Left renal pelvis (tissue), 4 donors: ENCODE data around the gene GTF2H1. TPM values are rescaled to one million over a fixed set of nuclear protein-coding genes. Genes with fewer than 3 reads are reported as not detected.
"Not testable (repeated sequence)": the region's sequence is repeated elsewhere in the genome, so short reads cannot be mapped to it uniquely, and the experiment has no call there.

Experiments
- DNase-seq, 4 donors: peaks; one replicate each; pipeline ENCODE4 v3.0.0-alpha.2; 2013; ENCODE audit warnings: low read depth in 4 of 4, low spot score in 3 of 4
- polyA plus RNA-seq, 4 donors: library from polyadenylated mRNA; unstranded; fragments of 120-200 nt; gene quantifications; one replicate each; pipeline ENCODE4 v1.2.1, GENCODE V29; 2013; ENCODE audit not compliant: insufficient read length in 4 of 4

The GTF2H1 gene
- polyA plus RNA-seq, 4 donors = 46.9 to 61.2 (median 53.1) TPM

DNA sequence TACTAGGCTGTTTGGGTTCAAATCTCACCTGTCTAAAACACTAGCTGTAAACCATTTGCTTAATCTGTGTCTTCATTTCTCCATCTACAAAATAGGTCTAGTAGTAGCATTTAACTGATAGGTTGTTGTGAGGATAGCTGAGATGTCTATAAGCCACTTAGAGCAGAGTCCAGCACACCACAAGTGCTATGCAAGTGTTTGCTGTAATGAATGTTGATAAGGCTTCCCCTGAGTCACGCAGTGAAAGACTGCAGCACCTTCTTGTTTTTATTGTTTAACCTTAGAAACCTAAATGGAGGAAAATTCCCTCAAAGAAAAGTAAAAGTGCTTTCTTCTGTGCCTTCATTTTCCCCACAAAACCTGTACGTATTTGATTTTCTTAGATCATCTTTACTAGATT lies 48.9 kb downstream of the GTF2H1 start:
- DNase-seq = no peak

DNA sequence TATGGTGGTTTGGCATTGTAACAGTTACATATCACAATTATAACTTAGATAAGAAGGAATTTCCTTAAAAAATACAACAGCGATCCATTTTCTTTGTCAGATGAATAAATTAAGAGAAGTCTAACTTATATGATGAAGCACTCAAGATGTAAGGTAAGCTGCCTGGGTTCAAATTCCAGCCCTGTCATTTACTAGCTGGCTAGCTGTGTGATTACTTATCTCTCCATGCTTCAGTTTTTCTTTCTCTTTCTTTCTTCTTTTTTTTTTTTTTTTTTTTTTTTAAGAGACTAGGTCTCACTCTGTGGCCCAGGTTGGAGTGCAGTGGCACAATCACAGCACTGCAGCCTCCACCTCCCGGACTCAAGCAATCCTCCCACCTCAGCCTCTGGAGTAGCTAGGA lies 49.8 kb downstream of the GTF2H1 start:
- DNase-seq = no peak

GRCh38 chr11:18374956-18375355 lies 52.6 kb downstream of the GTF2H1 start:
- DNase-seq = no peak

DNA sequence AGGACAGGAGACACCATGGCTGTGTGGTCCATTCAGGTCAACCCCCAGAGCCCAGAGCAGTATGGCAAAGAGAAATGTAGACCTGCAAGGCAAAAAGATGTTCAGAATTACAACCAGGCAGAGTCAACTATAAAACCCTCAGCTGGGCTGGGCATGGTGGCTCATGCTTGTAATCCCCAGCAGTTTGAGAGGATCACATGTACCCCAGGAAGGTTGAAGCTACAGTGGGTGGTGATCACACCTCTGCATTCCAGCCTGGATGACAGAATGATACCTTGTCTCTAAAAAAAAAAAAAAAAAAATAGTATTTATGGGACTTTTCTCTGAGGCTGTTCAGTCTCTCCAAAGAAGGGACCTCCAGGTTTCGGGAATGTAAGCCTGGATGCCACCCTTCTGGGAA lies 53.6 kb downstream of the GTF2H1 start:
- no peak for DNase-seq

- no peak for DNase-seq
Observed at GRCh38 chr11:18379201-18379600, 56.8 kb downstream of the GTF2H1 start.

DNA sequence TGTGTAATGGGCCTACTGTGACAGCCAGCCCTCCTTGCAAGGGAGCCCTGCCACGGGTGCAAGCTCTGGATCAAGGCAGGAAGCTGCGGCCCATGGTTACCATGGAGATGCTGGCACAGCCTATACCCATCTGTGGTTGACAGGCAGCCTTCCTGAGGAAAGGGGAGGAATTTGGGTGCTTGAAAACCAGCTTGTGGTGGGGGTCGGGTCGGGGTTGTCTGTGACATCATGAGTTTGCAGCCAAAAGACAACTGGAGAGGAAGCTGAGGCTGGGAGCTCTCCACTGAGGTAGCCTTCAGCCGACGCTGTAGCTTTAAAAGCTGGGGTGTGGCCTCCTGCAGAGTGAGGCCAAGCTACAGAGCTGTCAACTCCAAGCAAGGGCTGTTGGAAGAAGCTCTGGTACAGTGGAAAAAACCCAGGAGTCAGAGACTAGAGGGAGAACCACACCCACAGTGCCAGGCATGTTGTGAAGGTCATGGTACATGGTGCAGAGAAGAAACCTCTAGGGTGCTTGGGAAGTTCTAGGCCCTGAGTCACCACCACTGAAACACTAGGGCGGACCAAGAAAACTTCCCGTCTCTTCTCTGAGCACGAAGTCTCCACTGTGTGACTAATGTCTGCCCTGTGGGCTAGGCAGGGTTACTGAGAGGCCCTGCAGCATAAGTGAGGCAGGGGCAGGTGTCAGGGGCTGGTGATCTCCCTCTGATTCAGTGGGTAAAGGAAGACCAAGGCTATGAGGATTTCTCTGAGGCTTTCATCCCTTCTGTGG lies 61.2 kb downstream of the GTF2H1 start:
- DNase-seq = no peak

DNA sequence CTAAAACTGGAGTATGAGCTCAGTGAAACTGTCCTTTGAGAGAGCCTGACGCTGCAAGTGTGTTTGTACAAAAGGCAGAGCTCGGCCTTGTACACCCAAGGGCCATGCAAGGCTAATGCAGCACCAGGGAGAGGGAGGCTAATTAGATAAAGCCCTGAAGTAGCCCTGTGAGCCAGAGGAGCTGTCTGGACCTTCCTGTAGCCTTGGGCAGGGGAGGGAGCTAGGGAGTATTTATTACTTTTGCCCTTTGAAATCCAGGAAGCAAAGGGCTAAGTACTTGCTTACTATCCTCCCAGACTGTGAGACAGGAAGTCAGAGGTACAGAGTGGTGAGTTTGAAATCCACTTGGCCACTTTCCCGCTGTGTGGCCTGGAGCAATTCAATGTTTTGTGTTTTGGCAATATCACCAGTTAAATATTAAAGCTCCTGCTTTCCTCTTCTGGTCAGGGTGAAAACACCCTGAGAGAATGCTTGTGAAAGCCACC lies 61.8 kb downstream of the GTF2H1 start:
- DNase-seq = peak in 1 of 4 donors; percentile 29

GRCh38 chr11:18390088-18390487 lies 67.7 kb downstream of the GTF2H1 start:
- DNase-seq = no peak

DNA sequence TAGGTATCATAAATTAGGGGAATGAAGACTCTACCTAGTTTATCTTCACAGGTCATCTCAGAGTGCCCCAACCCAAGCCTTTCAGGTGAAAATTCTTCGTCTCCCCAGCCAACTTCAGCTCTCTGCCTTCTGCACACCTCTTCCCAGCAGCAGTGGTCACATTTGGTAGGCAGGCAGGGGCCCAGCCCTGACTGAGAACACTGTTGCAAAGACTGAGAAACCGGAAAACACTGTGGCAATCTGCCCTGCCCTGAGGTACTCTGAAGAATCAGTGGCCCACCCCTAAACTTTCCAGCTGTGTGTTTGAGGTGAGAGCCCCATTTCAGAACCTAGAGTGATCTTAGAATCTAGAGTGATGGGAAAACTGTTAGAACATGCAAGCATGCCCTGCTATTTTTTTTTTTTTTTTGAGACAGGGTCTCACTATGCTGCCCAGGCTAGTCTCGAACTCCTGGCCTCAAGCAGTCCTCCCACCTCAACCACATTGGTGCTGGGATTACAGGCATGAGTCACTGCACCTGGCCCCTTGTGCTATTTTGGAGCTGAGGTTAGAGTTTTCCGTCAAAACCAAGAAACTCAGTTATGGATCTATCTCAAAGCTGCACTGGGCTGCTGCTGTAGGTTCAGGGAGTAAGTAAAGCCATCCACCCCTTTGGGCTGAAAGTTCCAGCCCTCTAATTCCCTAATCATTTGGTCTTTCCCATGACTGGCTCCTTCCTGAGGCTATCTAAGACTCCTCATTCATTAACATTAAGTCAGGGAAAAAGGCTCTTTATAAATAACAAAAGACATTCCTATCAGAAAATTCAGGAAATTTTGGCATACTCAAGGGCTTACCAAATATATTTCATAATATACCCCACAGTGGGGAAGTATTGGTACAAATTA lies 70.3 kb downstream of the GTF2H1 start:
- no peak for DNase-seq

DNA sequence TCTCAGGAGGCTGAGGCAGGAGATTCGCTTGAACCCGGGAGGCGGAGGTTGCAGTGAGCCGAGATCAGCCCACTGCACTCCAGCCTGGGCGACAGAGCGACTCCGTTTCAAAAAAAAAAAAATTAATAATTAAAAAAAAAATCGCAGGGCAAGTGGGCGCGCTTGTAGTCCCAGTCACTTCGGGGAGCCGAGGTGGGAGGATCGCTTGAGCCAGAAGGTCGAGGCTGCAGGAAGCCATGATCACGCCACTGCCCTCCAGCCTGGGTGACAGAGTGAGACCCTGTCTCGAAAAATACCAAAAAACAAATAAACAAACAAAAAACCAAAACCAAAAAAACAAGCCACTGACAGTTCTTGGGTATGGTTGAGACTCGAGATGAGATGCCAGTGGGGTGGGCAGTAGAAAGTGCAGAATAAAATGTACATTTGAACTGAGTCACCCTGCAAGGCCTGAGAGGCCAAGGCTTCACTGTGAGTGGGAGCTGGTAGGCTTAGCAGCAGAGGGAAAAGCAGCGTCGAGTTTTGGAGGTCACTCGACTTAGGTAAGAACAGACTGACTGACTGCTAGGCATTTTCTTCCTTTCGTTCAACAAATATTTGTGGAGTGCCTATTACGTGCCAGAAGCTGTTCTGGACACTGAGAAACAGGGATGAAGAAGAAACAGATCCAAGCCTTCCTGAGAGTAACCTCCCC lies 71.4 kb downstream of the GTF2H1 start:
- DNase-seq = no peak

- peak; percentile 69 to 74 (median 73) for DNase-seq
Observed at GRCh38 chr11:18394275-18394927, 72.0 kb downstream of the GTF2H1 start, which contains the start of gene LDHA. Gene LDHA (plus strand): TSS chr11:18394563. CDS start chr11:18396843, 2,280 bp downstream.

GRCh38 chr11:18394928-18395734 lies 72.8 kb downstream of the GTF2H1 start:
- DNase-seq = no peak

- DNase-seq = peak; percentile 96 to 99 (median 97)
Observed at GRCh38 chr11:18395735-18396504, 73.6 kb downstream of the GTF2H1 start.

DNA sequence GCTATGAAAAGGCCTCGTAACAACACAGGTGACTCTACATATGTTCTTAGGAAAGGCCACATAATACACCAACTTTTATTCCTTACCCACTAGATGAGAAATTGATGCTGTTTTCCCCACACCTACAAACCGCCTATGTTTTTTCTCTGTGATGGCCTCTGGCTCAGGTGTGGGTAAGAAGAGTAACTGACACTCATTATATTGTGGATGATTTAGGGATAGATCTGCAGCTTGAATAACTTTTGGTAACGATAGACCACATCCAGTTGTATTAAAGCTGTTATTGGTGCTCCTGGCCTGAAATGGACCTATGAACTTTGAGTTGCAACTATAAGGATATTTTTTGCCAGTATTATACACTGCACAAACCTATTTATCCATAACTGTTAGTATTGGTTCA lies 75.6 kb downstream of the GTF2H1 start:
- no peak for DNase-seq

DNA sequence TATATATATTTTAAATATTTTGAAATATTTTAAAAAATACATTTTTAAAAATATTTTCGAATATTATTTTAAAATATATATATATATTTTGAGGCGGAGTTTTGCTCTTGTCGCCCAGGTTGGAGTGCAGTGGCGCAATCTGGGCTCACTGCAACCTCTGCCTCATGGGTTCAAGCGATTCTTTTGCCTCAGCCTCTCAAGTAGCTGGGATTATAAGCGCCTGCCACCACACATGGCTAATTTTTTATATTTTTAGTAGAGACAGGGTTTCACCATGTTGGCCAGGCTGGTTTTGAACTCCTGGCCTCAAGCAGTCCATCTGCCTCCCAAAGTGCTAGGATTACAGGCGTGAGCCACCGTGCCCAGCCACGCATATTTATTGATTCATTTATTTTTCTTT lies 78.7 kb downstream of the GTF2H1 start:
- not testable (repeated sequence) for DNase-seq

- no peak for DNase-seq
Observed at GRCh38 chr11:18404062-18404461, 81.7 kb downstream of the GTF2H1 start.

- DNase-seq = not testable (repeated sequence)
Observed at GRCh38 chr11:18407400-18407799, 85.0 kb downstream of the GTF2H1 start.

- DNase-seq = no peak
Observed at GRCh38 chr11:18408558-18409291, 86.4 kb downstream of the GTF2H1 start.
